Stimulated activated CD4-positive, alpha-beta T cell treated with anti-CD3 and anti-CD28 coated beads, Interleukin-2, amount 100 ng/mL, for 4 hours (primary cell): Measurements from ENCODE around the gene CDC5L.

Experiments
- DNase-seq: peaks from one replicate; pipeline ENCODE4 v3.0.0-alpha.2; 2020; ENCODE audit warnings: low read depth

The CDC5L gene

GRCh38 chr6:44499609-44500008, 112.1 kb downstream of the CDC5L start:
- DNase-seq, result no peak
